AML-193 (cell line): ENCODE results near the gene FGF4.

ENCODE experiments used
- DNase-seq, 2 experiments: peaks; one replicate each; lab custom pipeline; 2025; lab: John Stamatoyannopoulos, UW

Gene FGF4

GRCh38 chr11:69775163-69775755 lies at the start of gene FGF4:
Gene FGF4 (minus strand): TSS chr11:69775341. CDS start chr11:69775084, 257 bp downstream.
- no peak for DNase-seq

GRCh38 chr11:69823641-69824265 lies 48.6 kb upstream of the FGF4 start:
- no peak for DNase-seq

GRCh38 chr11:69822676-69823494 lies 47.7 kb upstream of the FGF4 start:
- no peak for DNase-seq

- DNase-seq, result no peak
These were observed 46.4 kb upstream of the FGF4 start for GRCh38 chr11:69821511-69822040.

GRCh38 chr11:69820441-69820840 lies 45.3 kb upstream of the FGF4 start:
- DNase-seq, result no peak

GRCh38 chr11:69819541-69820070 lies 44.5 kb upstream of the FGF4 start:
- DNase-seq, result no peak

- DNase-seq, result no peak
These were observed 43.7 kb upstream of the FGF4 start, which contains the start of gene FGF3 for GRCh38 chr11:69818603-69819441. Gene FGF3 (minus strand): TSS chr11:69819416. CDS start chr11:69818933, 483 bp downstream.

- DNase-seq, result no peak
These were observed 43.1 kb upstream of the FGF4 start for GRCh38 chr11:69818231-69818602.

- no peak for DNase-seq
These were observed 42.4 kb upstream of the FGF4 start for GRCh38 chr11:69817265-69818230.

GRCh38 chr11:69816671-69817070 lies 41.5 kb upstream of the FGF4 start:
- no peak for DNase-seq

- DNase-seq, result no peak
These were observed 40.8 kb upstream of the FGF4 start for GRCh38 chr11:69815973-69816372.

GRCh38 chr11:69814902-69815301 lies 39.8 kb upstream of the FGF4 start:
- no peak for DNase-seq

- no peak for DNase-seq
These were observed 39.3 kb upstream of the FGF4 start for GRCh38 chr11:69814411-69814810.

- no peak for DNase-seq
These were observed 38.7 kb upstream of the FGF4 start for GRCh38 chr11:69813839-69814238.

- no peak for DNase-seq
These were observed 37.8 kb upstream of the FGF4 start for GRCh38 chr11:69812946-69813345.

- no peak for DNase-seq
These were observed 37.1 kb upstream of the FGF4 start for GRCh38 chr11:69812256-69812655.

- no peak for DNase-seq
These were observed 36.3 kb upstream of the FGF4 start for GRCh38 chr11:69811431-69811830.

- DNase-seq, result no peak
These were observed 35.4 kb upstream of the FGF4 start for GRCh38 chr11:69810289-69811118.

- DNase-seq, result no peak
These were observed 33.5 kb upstream of the FGF4 start for GRCh38 chr11:69808667-69809086.
